ENCODE results near the gene SND1. TPM values are rescaled to one million over a fixed set of nuclear protein-coding genes. Genes with fewer than 3 reads are reported as not detected.
A peak's percentile ranks its signal among the peaks of the same experiment; 100 is the strongest.

SND1 gene
- polyA plus RNA-seq, 4 donors: 47.2 to 148 (median 92.2) TPM

DNA sequence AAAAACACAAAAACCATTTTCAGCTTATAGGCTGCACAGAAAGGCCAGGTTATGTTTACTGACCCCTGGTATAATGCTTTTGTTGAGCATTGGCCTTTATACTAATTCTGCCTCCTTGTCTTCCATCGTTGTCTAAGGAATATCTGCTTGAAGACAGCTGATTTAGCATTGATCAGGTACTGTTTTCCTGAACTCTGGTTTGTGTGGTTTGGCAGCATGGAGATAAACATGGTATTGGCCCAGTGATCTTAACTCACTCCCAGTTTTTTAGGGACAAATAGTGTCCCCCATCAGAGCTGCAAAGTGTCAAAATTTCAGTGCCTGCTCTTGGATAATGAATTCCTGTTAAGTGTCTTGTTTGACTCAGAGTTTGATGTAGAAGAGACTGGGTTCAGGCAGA is 100.8 kb downstream of the SND1 start:
- DNase-seq: no peak
- WGBS, 3 donors: 67 to 78% (median 74%) methylated on average over 1 of the region's 1 CpG
- no peak for FAIRE-seq
- Histone ChIP-seq H3K4me1 (ENCODE audit: control insufficient read depth in 3 of 3, insufficient read depth in 2 of 3, low read depth in 1 of 3, low read length in 2 of 3) (peaks cover 0 to 3% (median 0%) of the 10 kb centered on the region in 3 donors), H3K9me3 (ENCODE audit: control insufficient read depth in 2 of 2, insufficient read depth in 1 of 2, low read depth in 1 of 2, low read length in 1 of 2) (no peaks in the 10 kb centered on the region), H3K27me3 (ENCODE audit: control insufficient read depth in 3 of 3, insufficient read depth in 3 of 3, low read length in 3 of 3) (no peaks in the 10 kb centered on the region), H3K36me3 (ENCODE audit: control insufficient read depth in 3 of 3, insufficient read depth in 2 of 3, low read depth in 1 of 3, low read length in 3 of 3) (peaks cover 0 to 7% (median 3%) of the 10 kb centered on the region in 3 donors), H3K4me3 (ENCODE audit: low read depth in 1 of 3, low read length in 3 of 3) (no peak overlapping the region), H3K27ac (ENCODE audit: low read depth in 1 of 3, low read length in 2 of 3) (no peak overlapping the region)

DNA sequence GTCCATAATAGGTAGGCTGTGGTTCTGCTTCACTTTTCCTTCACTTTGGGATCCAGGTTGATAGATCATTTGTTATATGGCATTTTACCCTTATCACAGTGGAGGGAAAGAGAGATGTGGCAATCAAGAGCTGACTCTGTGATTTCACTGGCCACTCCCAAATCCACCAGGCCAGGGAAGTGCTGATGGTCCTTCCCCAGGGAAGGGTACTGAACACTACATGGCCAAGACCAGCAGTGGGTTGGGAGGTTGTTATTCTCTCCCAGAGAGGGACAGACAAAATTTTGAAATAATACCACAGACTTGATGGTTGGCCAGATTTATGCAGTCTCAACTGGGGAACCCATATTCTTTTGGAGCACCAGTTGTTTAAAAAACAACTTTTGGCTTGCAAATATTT is 102.5 kb downstream of the SND1 start:
- Histone ChIP-seq H3K4me1 (ENCODE audit: control insufficient read depth in 3 of 3, insufficient read depth in 2 of 3, low read depth in 1 of 3, low read length in 2 of 3) (peaks cover 0 to 3% (median 0%) of the 10 kb centered on the region in 3 donors), H3K4me3 (ENCODE audit: low read depth in 1 of 3, low read length in 3 of 3) (no peak overlapping the region), H3K27ac (ENCODE audit: low read depth in 1 of 3, low read length in 2 of 3) (no peak overlapping the region), H3K9me3 (ENCODE audit: control insufficient read depth in 2 of 2, insufficient read depth in 1 of 2, low read depth in 1 of 2, low read length in 1 of 2) (no peaks in the 10 kb centered on the region), H3K27me3 (ENCODE audit: control insufficient read depth in 3 of 3, insufficient read depth in 3 of 3, low read length in 3 of 3) (no peaks in the 10 kb centered on the region), H3K36me3 (ENCODE audit: control insufficient read depth in 3 of 3, insufficient read depth in 2 of 3, low read depth in 1 of 3, low read length in 3 of 3) (peaks cover 0 to 4% (median 3%) of the 10 kb centered on the region in 3 donors)
- no peak for FAIRE-seq
- DNase-seq: peak in 1 of 2 donors; percentile 5

GRCh38 chr7:127755521-127755920 is 103.5 kb downstream of the SND1 start:
- Histone ChIP-seq H3K4me1 (ENCODE audit: control insufficient read depth in 3 of 3, insufficient read depth in 2 of 3, low read depth in 1 of 3, low read length in 2 of 3) (peaks cover 0 to 9% (median 2%) of the 10 kb centered on the region in 3 donors), H3K36me3 (ENCODE audit: control insufficient read depth in 3 of 3, insufficient read depth in 2 of 3, low read depth in 1 of 3, low read length in 3 of 3) (peaks cover 0 to 4% (median 0%) of the 10 kb centered on the region in 3 donors), H3K4me3 (ENCODE audit: low read depth in 1 of 3, low read length in 3 of 3) (no peak overlapping the region), H3K9me3 (ENCODE audit: control insufficient read depth in 2 of 2, insufficient read depth in 1 of 2, low read depth in 1 of 2, low read length in 1 of 2) (no peaks in the 10 kb centered on the region), H3K27me3 (ENCODE audit: control insufficient read depth in 3 of 3, insufficient read depth in 3 of 3, low read length in 3 of 3) (no peaks in the 10 kb centered on the region), H3K27ac (ENCODE audit: low read depth in 1 of 3, low read length in 2 of 3) (no peak overlapping the region)
- 78 to 87% (median 86%) methylated on average over 6 of the region's 6 CpGs for WGBS, 3 donors
- FAIRE-seq: no peak
- DNase-seq: no peak

DNA sequence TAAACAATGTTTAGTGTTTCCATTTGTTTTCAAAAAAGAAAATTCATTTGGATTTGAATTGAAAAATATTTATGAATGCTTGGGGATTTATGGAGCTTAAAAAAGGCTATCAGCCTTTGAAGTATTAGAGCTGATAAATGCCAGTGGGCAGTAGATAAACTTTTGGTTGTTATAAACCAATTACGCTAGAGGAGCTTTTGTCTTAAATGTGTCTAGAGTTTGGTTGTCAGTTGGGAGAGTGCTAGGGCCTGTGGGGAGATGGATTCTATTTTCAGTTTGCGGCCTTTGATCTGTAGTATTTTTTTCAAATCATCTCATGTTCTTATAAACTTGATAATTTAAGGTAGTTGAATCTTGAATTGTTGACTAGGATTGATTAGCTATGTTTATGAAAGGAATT is 104.0 kb downstream of the SND1 start:
- H3K9me3 ChIP-seq (ENCODE audit: control insufficient read depth in 2 of 2, insufficient read depth in 1 of 2, low read depth in 1 of 2, low read length in 1 of 2): no peaks in the 10 kb centered on the region
- DNase-seq (no peak), FAIRE-seq (no peak)
- H3K27me3 ChIP-seq (ENCODE audit: control insufficient read depth in 3 of 3, insufficient read depth in 3 of 3, low read length in 3 of 3): no peaks in the 10 kb centered on the region
- H3K36me3 ChIP-seq (ENCODE audit: control insufficient read depth in 3 of 3, insufficient read depth in 2 of 3, low read depth in 1 of 3, low read length in 3 of 3): peaks cover 0 to 4% (median 0%) of the 10 kb centered on the region in 3 donors
- H3K4me1 ChIP-seq (ENCODE audit: control insufficient read depth in 3 of 3, insufficient read depth in 2 of 3, low read depth in 1 of 3, low read length in 2 of 3): peaks cover 0 to 9% (median 2%) of the 10 kb centered on the region in 3 donors
- H3K4me3 ChIP-seq (ENCODE audit: low read depth in 1 of 3, low read length in 3 of 3): no peak overlapping the region
- WGBS, 3 donors: 75 to 95% (median 86%) methylated on average over 2 of the region's 2 CpGs
- H3K27ac ChIP-seq (ENCODE audit: low read depth in 1 of 3, low read length in 2 of 3): no peak overlapping the region

GRCh38 chr7:127758105-127758504 is 106.1 kb downstream of the SND1 start:
- Histone ChIP-seq H3K9me3 (ENCODE audit: control insufficient read depth in 2 of 2, insufficient read depth in 1 of 2, low read depth in 1 of 2, low read length in 1 of 2) (no peaks in the 10 kb centered on the region), H3K4me3 (ENCODE audit: low read depth in 1 of 3, low read length in 3 of 3) (no peak overlapping the region), H3K36me3 (ENCODE audit: control insufficient read depth in 3 of 3, insufficient read depth in 2 of 3, low read depth in 1 of 3, low read length in 3 of 3) (peaks cover 0 to 1% (median 0%) of the 10 kb centered on the region in 3 donors), H3K27me3 (ENCODE audit: control insufficient read depth in 3 of 3, insufficient read depth in 3 of 3, low read length in 3 of 3) (no peaks in the 10 kb centered on the region), H3K27ac (ENCODE audit: low read depth in 1 of 3, low read length in 2 of 3) (no peak overlapping the region), H3K4me1 (ENCODE audit: control insufficient read depth in 3 of 3, insufficient read depth in 2 of 3, low read depth in 1 of 3, low read length in 2 of 3) (peaks cover 2 to 6% (median 4%) of the 10 kb centered on the region in 3 donors)
- FAIRE-seq: no peak
- DNase-seq: no peak
- 98 to 100% (median 100%) methylated on average over 1 of the region's 1 CpG for WGBS, 3 donors

DNA sequence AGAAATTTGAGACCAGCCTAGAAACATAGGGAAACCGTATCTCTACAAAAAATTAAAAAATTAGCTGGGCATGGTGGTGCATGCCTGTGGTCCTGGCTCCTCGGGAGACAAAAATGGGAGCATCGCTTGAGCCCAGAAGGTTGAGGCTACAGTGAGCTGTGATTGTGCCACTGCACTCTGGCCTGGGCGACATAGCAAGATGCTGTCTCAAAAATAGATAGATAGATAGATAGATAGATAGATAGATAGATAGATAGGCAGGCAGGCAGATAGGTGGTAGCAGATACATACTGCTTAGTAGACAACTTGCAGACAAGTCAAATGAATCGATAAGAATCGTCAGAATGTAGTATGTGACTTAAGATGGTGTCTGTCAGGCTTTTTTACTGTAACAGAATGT is 106.9 kb downstream of the SND1 start:
- Histone ChIP-seq H3K4me1 (ENCODE audit: control insufficient read depth in 3 of 3, insufficient read depth in 2 of 3, low read depth in 1 of 3, low read length in 2 of 3) (peaks cover 2 to 6% (median 4%) of the 10 kb centered on the region in 3 donors), H3K9me3 (ENCODE audit: control insufficient read depth in 2 of 2, insufficient read depth in 1 of 2, low read depth in 1 of 2, low read length in 1 of 2) (no peaks in the 10 kb centered on the region), H3K36me3 (ENCODE audit: control insufficient read depth in 3 of 3, insufficient read depth in 2 of 3, low read depth in 1 of 3, low read length in 3 of 3) (peaks cover 0 to 1% (median 0%) of the 10 kb centered on the region in 3 donors), H3K27me3 (ENCODE audit: control insufficient read depth in 3 of 3, insufficient read depth in 3 of 3, low read length in 3 of 3) (no peaks in the 10 kb centered on the region), H3K4me3 (ENCODE audit: low read depth in 1 of 3, low read length in 3 of 3) (no peak overlapping the region), H3K27ac (ENCODE audit: low read depth in 1 of 3, low read length in 2 of 3) (no peak overlapping the region)
- DNase-seq (no peak), FAIRE-seq (no peak)
- 95 to 97% (median 95%) methylated on average over 6 of the region's 6 CpGs for whole genome bisulfite sequencing, 3 donors

- Histone ChIP-seq H3K4me3 (ENCODE audit: low read depth in 1 of 3, low read length in 3 of 3) (no peak overlapping the region), H3K9me3 (ENCODE audit: control insufficient read depth in 2 of 2, insufficient read depth in 1 of 2, low read depth in 1 of 2, low read length in 1 of 2) (no peaks in the 10 kb centered on the region), H3K36me3 (ENCODE audit: control insufficient read depth in 3 of 3, insufficient read depth in 2 of 3, low read depth in 1 of 3, low read length in 3 of 3) (peaks cover 0 to 1% (median 0%) of the 10 kb centered on the region in 3 donors), H3K27ac (ENCODE audit: low read depth in 1 of 3, low read length in 2 of 3) (no peak overlapping the region), H3K4me1 (ENCODE audit: control insufficient read depth in 3 of 3, insufficient read depth in 2 of 3, low read depth in 1 of 3, low read length in 2 of 3) (peaks cover 2 to 6% (median 4%) of the 10 kb centered on the region in 3 donors), H3K27me3 (ENCODE audit: control insufficient read depth in 3 of 3, insufficient read depth in 3 of 3, low read length in 3 of 3) (no peaks in the 10 kb centered on the region)
- no peak for FAIRE-seq
- 53 to 76% (median 66%) methylated on average over 5 of the region's 5 CpGs for WGBS, 3 donors
- DNase-seq: peak in 1 of 2 donors; percentile 19
Measured at GRCh38 chr7:127759945-127760421, 108.0 kb downstream of the SND1 start.

DNA sequence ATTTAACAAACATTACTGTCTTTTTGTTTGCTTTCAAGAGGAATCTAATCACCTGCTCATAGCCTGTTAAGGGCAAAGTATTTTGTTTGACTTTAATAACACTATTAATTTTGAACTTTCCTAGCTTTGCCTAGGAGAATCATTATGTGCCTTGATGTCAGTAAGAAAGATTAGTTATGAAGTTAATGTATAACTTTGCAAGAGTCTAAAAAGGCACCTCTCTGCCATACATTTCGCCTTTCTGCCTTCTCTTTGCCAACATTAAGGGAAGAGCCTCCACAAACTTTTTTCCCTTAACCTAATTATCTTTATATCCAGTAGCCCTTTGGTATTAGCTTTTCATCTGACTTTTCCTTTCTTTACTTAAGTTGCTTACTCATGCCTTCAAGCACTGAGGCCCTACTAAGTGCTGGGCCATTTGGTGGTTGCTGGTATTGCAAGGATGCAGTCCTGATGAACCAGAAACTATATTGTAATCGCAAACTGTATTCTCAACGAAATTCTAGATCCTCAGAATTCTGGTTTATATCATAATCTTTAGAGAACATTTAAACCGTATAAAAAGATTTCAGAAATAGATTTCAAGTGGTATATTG is 108.5 kb downstream of the SND1 start:
- DNase-seq (peak; percentile 19 to 22), FAIRE-seq (no peak)
- Histone ChIP-seq H3K4me1 (ENCODE audit: control insufficient read depth in 3 of 3, insufficient read depth in 2 of 3, low read depth in 1 of 3, low read length in 2 of 3) (peaks cover 2 to 6% (median 4%) of the 10 kb centered on the region in 3 donors), H3K9me3 (ENCODE audit: control insufficient read depth in 2 of 2, insufficient read depth in 1 of 2, low read depth in 1 of 2, low read length in 1 of 2) (no peaks in the 10 kb centered on the region), H3K4me3 (ENCODE audit: low read depth in 1 of 3, low read length in 3 of 3) (no peak overlapping the region), H3K27me3 (ENCODE audit: control insufficient read depth in 3 of 3, insufficient read depth in 3 of 3, low read length in 3 of 3) (no peaks in the 10 kb centered on the region), H3K36me3 (ENCODE audit: control insufficient read depth in 3 of 3, insufficient read depth in 2 of 3, low read depth in 1 of 3, low read length in 3 of 3) (peaks cover 0 to 1% (median 0%) of the 10 kb centered on the region in 3 donors), H3K27ac (ENCODE audit: low read depth in 1 of 3, low read length in 2 of 3) (no peak overlapping the region)
- WGBS, 3 donors: 65 to 88% (median 72%) methylated on average over 4 of the region's 4 CpGs

GRCh38 chr7:127761196-127761595 is 109.2 kb downstream of the SND1 start:
- Histone ChIP-seq H3K9me3 (ENCODE audit: control insufficient read depth in 2 of 2, insufficient read depth in 1 of 2, low read depth in 1 of 2, low read length in 1 of 2) (no peaks in the 10 kb centered on the region), H3K4me1 (ENCODE audit: control insufficient read depth in 3 of 3, insufficient read depth in 2 of 3, low read depth in 1 of 3, low read length in 2 of 3) (peaks cover 2 to 6% (median 4%) of the 10 kb centered on the region in 3 donors), H3K4me3 (ENCODE audit: low read depth in 1 of 3, low read length in 3 of 3) (no peak overlapping the region), H3K36me3 (ENCODE audit: control insufficient read depth in 3 of 3, insufficient read depth in 2 of 3, low read depth in 1 of 3, low read length in 3 of 3) (peaks cover 0 to 1% (median 0%) of the 10 kb centered on the region in 3 donors), H3K27me3 (ENCODE audit: control insufficient read depth in 3 of 3, insufficient read depth in 3 of 3, low read length in 3 of 3) (no peaks in the 10 kb centered on the region), H3K27ac (ENCODE audit: low read depth in 1 of 3, low read length in 2 of 3) (no peak overlapping the region)
- FAIRE-seq: no peak
- WGBS, 3 donors: 83 to 96% (median 90%) methylated on average over 2 of the region's 2 CpGs
- DNase-seq: no peak
